Right ventricle myocardium superior (tissue), 1 donor: Measurements from ENCODE around the gene TACC3. TPM values are rescaled to one million over a fixed set of nuclear protein-coding genes. Genes with fewer than 3 reads are reported as not detected.

ENCODE experiments used
- ATAC-seq: fragments of 200-7000 bp; cut with Tn5 transposase; one replicate; pipeline ENCODE4 v1.9.1; 2020; ENCODE audit warnings: mild to moderate bottlenecking; ENCODE audit not compliant: poor library complexity
- DNase-seq: peaks from one replicate; pipeline ENCODE4 v3.0.0-alpha.2; 2020
- intact Hi-C: fragments of 100-400 bp; cut with DNase I; formaldehyde crosslinking; loops from one replicate; pipeline ENCODE4 v1.11.2; 2022
- total RNA-seq: library from RNA; stranded (reverse); fragmentation: NEBNext Ultra II Directional; extraction: Animal tissue kit (Norgen Biotek cat#: 25700); gene quantifications from one replicate; pipeline ENCODE4 v1.2.1, GENCODE V29; 2021
- donor health status: DM: no; HTN: yes; CAD: no; lungs with severe emphysema.

The TACC3 gene
- total RNA-seq, 1 donor from 2014 or later, result 7.0 TPM

DNA sequence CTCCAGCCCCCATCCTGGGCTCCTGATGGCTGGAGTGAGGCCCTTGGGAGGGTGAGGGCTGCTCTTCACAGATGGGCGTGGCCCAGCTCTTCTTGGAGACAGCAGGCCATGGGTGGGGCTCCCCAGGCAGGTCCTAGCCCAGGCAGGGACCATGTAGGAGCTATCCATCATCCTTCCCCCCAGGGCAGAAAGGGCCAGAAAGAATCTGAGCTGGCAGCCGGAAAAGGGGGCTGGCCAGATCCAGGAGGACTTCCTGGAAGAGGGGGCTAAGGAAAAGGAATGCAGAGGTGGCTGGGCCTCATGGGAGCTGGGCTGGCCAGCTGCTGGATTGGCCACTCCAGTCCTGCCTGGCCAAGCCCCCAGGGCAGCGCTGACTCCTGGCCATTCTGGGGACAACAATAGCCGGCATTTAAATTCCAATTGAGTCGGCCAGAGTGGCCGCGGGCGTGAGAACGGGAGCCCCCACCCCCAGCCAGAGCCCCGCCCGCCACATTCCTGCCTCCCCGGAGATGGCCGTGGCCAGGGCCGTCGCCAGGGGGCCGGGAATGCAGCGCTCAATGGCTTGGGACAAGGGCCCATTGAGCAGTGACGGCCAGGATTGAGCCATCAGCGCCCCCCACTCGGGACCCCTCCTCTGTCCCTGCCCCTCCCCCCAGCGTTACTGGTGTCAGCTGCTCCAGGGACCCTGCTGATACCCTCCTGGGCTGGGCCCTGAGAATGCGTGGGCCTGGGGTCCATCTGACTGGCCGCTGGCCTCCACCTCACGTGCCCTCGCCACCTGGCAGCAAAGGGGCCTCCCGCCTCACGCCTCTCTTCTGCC, 56.7 kb downstream of the TACC3 start:
- intact Hi-C loops, result no loop called here
- no peak for ATAC-seq
- DNase-seq, result no peak

DNA sequence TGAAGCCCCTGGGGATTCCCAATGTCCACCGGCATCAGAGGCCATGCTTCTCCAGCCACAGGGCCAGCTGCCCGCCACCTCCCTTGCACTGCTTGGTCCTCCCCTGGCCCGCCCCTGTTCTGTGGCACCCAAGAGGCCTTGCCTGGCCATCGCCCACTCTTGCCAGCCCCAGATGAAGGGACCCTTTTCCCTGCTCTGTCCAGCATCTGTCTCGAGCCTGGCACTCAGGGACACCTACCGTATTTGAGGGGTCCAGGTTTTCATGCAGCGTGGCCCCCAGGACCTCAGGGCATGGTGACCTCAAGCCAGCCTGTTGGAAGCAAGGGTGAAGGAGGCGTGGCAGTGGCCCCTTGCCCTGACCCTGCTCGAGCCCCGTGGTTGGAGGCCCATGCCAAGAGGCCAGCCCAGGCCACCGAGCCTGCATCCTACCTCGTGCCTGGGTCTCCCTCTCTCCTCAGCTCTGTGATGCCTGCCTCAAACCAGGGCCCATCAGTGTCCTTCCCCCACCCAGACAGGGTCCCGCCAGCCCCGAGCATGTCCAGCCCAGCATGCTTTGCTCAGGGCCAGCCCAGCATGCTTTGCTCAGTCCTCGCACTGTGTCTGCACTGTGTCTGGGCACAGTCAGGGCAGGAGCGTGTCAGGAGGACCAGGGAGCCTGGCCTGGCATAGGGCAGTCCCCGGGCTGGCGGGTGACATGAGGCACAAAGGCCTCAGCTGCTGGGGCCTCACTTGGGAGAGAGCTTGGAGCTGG, 57.5 kb downstream of the TACC3 start:
- intact Hi-C loops, result no loop called here
- DNase-seq (no peak), ATAC-seq (no peak)

DNA sequence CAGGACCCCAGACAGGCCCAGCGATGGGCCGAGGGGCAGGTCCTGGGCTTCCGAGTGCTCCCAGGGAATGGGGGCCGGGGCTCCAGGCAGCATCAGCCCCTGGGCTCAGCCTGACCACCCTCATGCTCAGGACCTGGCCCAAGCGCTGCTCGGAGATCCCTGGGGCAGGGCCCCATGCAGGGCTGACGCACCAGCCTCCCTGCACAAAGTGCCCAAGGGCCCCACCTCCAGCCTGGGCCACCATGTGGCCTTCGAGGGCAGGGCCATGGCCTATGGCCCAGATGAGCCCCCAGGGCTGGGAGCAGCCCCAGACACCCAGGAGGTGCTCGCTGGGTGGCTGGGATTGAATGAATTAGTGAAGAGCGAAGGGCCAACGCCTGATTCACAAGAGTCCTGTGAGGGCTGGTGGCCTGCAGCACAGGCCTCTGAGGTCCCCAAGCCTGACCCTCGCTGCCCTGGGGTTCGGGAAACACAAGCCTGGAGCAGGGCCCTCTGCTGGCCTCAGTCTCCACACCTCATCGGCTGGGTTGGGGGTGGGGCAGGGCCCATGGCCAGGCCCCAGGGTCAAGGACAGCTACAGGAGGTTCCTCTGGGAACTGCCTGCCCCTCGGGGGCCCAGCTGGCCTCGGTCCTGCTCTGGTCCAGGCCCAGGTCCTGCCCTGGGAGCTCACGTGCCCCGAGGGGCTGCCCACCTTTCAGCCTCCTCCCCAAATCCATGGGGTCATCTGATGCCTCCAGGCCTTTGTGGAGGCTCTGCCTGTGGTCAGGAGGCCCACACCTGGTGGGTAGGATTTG, 58.5 kb downstream of the TACC3 start:
- intact Hi-C loops, result no loop called here
- no peak for ATAC-seq
- DNase-seq, result no peak

DNA sequence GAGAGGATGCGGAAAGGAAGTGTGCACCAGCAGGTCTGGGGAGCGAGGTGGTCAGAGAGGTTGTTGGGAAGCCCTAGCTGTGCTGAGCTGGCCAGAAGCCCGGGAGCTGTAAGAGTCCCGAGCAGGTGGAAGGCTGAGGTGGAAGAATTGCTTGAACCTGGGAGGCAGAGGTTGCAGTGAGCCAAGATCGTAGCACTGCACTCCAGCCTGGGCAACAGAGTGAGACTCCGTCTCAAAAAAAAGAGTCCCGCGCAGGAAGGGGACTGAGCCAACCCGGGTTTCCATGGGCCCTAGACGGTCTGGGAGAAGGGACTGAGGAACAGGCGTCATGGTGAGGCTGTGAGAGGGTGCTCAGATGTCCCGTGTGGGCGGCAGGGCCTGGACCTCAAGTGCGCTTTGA, 59.1 kb downstream of the TACC3 start:
- DNase-seq, result no peak
- intact Hi-C loops, result no loop called here
- ATAC-seq, result no peak

DNA sequence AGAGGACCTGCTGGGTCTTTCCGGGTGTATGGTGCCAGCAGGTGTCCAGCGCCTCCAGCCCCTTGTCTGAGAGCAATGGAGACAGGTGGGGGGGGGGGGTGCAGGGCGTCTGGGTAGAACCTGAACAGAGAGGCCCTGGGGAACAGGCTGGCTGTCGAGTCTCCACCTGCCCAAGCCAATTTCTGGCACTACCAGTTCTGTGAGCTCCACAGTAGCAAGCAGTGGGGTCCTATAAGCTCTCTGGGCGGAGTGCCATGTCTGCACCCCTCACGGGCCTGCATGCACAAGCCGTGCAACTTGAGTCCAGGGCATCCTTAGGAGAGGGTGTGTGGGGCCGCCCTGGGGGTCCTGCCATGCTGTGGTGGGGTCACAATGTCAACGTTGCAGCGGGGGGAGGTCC, 61.7 kb downstream of the TACC3 start:
- no peak for DNase-seq

DNA sequence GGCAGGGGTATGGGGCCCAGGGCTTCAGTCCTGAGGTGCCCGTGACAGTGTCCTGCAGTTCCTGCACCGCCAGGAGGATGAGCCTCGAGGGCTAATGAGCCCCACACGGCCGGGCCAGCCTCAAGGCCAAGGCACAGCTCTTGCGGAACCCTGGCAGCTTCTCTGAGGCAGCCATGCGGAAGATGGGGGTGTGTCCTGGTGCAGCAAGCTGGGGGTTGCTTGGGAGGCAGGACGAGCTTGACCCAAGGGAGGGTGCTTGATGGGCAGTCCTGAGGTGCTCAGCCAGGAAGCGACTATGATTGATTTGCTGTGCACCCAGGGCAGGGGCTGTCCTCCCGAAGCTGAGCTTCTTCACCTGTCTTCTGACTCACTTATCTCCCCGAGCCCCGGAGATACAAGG, 62.6 kb downstream of the TACC3 start:
- intact Hi-C loops, result no loop called here
- no peak for DNase-seq
- no peak for ATAC-seq

More for the DNA sequence above, 61.7 kb downstream of the TACC3 start:
- intact Hi-C loops, result no loop called here
- ATAC-seq, result no peak

DNA sequence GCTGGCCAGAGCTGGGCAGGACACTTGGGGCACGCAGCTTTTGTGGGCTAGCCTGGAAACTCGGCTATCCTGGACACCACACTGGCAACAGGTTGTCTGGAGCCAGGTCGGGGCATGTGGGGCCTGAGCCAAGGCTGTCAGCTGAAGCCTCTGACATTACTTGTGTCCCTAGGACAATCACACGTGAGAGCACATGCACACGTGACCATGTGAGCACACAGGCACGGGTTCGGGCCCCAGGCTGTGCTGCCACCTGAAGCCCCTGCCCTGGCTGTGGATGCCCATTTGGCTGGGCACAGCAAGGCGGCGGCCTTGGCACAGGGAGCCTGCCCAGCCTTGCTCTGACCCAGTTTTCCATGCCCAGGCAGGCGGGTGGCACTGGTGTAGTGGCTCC, 63.1 kb downstream of the TACC3 start:
- intact Hi-C loops, result no loop called here
- ATAC-seq (peak; percentile 22), DNase-seq (no peak)

DNA sequence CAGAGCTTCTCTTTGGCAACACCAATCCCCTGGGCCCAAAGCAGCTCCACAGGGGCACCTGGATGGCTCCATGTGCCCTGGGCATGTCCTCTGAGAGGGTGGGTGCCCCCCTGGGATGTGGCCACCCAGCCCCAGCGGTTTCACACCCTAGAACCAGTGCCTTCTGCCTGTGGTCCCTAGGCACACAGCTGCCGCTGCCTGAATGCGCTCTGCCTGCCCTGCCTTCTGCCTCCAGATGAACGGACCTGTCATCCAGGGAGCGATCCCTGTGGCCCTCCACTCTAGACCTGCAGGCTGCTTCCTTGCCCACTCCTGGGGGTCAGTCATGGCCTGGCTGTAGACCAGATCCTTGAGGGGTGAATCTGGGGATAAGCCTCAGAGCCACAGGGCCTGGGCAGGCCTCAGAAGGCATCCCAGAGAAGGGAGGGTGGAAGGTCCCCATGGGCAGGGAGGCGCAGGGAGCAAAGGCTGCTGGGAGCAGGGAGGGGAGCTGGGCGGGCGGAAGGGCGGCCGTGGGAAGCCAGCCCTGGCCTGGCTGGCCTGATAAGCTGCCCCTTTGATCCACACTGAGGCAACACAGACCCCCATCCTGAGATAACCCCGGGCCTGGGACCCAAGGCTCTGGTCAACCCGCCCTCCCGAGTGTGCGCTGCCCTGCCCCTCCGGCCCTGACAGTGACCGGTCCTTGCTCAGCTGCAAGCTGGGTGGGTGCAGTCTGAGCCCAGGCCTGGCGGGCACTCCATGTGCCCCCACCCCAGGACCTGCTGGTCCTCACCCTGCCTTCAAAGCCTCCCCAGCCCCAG, 63.7 kb downstream of the TACC3 start:
- DNase-seq (peak; percentile 69), ATAC-seq (peak; percentile 75)
- intact Hi-C loops, result no loop called here

DNA sequence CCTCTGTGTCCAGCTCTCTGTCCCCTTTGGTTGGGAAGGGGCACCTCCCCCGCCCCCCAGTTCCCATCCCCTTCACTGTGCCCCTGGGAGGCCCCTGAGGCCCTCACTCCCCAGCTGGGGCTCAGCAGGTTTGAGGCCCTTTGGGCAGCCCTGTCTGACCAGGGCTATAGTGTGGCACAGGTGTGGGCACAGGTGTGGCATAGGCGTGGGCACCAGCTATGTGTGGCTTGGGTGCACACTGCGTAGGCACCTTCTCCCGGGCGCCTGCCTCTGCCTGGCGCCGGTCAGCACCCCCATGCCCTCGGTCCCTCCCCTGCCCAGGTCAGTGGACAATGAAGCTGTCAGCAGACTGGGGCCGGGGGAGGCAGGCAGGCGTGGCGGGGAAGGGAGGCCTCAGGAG, 64.3 kb downstream of the TACC3 start:
- no peak for ATAC-seq
- no peak for DNase-seq
- intact Hi-C loops, result no loop called here

DNA sequence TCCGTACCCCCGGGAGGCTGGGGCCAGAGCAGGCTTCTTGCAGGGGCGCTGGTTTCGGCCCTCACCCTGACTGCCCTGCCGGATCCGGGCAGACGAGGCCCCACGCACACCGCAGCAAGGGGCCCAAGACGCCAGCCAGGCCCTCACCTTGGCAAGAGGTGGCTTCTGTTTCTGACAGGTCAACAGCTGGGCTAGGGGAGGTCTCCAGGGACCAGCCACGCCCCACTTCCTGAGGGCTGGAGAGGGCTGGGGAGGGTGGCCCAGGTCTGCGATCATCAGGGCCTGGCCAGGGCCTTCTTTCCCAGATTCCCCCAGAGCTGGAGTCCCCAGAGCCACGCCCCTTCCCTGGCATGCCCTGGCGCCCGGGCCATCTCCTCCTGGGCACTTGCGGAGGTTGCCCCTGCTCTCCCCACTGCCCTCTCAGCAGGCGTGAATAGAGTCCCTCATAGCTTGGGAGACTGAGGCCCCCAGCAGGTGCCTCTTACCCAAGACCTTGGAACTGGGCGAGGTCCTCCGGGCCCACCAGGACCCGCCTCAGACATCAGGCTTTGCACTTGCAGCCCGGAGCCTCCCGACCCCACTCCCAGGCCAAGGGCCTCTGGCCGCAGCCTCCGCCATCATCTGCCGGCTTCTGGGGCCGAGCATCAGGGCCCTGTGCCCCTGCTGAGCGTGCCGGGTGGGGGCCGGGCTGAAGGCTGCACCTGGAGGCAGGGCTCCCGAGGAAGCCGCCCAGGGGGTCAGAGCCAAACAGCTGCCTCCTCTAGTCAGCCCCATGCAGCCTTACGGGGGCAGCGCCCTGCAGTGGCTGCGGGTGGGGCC, 65.4 kb downstream of the TACC3 start:
- intact Hi-C loops, result no loop called here
- DNase-seq (no peak), ATAC-seq (no peak)

DNA sequence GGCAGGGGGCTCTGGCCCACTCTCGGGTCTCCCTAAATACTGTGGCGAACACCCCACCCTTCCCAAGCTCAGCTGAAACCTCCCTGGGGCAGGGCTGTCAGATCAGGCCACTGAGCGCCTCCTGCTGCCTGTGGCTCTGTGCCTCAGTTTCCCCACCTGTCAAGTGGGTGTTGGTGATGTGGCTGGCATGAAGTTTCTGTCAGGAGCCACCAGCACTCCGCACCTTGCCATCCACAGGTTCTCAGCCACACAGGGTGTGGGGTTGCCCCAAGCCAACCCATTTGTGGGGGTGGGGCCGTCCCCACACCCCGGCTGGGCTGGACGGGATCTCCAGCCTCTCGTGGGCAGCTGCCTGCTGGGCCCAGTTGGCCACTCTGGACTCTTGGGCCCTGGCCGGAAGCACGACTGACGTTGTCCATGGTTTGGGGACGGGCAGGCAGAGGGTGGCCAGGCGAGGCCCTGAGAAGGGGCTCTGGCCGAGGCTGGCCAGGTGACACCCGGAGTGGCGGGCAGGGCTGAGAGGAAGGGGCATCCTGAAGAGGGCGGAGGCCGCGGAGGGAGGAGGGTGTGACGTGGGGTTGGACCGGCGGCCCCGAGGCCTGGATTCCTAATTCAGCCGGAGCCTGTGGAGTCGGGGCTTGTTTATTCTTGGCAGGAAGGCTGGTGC, 66.2 kb downstream of the TACC3 start:
- intact Hi-C loops, result no loop called here
- no peak for ATAC-seq
- DNase-seq, result no peak

DNA sequence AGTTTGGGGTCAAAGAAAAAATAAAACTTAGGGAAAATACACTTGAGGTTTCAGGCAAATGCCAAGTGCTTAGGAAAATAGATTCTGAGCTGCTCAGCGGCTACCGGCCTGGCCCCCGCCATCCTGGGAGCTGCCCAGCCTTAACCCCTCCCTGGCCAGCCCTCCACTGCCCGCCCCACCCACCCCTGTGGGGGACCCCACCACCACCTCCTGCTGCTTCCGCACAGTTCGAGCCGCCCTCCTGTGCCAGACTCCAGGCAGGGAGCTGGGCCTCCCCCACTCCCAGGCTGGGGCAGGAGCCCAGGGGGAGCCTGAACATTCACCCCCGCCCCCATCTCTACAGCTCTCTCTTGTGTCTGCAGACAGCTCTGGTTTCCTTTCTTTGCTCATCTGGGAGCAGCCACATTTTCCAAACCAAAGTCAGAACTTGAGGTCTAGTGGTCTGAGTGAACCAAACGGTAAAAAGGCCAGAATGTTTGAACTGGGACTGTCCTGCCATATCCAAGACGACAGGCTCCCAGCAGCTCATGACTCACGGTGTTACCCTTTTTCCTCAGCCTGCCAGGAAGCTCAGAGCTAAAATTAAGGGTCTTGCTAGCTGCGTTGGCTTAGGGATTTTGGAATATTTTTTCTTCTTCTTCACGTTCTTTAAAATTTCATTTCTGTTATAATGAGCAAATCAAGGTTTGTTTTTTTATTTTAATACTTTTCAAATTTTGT, 67.1 kb downstream of the TACC3 start:
- intact Hi-C loops, result no loop called here
- DNase-seq (no peak), ATAC-seq (no peak)

DNA sequence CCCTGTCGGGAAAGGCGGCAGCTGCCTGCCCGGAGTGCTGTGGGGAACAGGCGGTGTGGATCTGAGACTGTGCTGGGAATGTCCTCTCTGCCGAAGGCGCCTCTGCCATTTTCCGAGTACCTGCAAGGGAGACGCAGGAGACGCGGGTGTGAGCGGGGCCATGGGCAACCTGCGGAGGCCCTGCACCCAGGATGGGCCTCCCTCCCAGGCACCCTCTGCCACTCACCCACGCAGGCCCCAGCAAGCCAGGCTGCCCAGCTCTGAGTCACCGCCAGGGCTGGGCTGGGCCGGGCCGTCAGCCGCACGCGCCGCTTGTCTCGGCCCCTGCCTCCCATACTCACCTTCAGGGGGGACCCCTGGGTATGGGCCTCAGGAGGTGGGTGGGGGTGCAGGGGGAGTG, 68.2 kb downstream of the TACC3 start:
- no peak for DNase-seq
- no peak for ATAC-seq
- intact Hi-C loops, result no loop called here

DNA sequence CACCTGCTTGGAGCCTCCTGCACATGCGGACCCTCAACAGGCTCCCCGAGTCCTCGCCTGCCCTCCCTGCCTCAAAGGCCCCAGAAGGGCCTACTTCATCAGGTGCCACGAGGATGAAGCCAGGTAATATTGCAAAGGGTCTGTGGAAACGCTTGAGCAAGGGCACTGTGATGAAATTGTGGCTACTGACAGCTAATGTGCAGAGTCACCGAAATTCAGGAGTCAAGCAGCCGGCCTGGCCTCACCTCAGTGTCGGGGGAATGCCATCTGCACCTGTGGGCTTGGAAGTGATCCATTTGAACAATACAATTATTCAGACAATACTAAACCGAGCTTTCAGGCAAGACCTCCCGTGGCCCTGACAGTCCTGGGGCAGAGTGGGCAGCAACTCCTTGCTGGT, 68.7 kb downstream of the TACC3 start:
- DNase-seq, result no peak
- intact Hi-C loops, result no loop called here
- ATAC-seq, result no peak

DNA sequence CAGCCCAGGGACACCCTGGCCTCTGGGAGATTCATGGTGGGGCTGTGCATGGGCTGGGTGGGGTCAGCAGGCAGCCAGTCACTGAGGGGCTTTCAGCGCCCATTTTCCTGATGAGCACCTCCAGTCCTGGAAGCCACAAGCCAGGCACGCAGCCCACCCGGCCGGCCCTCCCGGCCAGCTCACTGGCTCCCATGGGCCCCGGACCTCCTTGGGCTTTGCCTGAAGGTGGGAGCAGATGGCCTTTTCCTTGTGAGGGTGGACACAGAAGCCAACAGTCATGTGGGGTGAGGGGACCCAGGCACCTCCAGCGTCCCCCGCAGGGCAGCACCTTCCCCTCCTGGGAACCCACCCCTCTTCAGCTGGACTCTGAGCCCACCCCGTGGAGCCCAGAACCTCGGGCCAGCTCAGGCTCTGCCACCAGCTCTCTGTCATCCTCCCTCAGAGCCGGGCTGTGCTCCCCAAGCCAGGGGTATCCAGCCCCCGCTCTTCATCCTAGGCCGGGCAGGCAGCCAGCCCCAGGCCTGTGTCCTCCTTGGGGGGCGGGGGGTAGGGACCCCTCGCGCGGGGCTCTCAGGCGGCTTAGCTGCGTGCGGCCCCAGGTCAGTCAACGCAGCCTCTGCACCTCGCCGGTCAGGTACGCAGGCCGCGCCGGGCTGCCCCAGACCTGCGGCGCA, 71.0 kb downstream of the TACC3 start:
- intact Hi-C loops, result no loop called here
- ATAC-seq (no peak), DNase-seq (no peak)

DNA sequence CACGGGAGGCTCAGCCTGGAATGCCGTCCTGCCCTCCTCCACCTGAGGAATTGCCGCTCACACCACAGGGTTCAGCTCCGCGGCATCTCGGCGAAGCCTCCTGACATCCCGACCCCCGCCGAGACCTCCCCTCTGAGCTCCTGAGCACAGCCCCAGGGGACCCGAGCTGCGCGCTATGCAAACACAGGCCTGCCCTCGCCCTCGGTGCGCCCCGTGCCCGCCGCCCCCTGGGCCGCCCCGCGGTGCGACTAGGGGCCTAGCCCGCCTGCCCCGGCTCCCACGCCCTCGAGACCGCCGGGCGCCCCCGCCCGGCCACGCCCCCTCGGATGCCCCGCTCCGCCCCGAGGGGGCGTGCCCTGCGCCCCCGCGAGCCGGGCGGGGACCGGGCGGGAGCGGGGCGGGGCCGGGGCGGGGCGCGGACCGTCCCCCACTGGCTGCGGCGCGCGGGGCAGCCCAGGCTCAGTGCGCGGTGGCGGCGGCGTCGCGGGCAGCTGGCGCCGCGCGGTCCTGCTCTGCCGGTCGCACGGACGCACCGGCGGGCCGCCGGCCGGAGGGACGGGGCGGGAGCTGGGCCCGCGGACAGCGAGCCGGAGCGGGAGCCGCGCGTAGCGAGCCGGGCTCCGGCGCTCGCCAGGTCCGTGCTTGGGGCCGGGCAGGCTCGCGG, 71.6 kb downstream of the TACC3 start, which contains the start of gene FGFR3:
Gene FGFR3, plus strand, starts transcription at position 462 of the 664 bp plus-strand sequence. CDS start 642 bp downstream, outside the sequence.
- ATAC-seq (peak; percentile 78), DNase-seq (peak; percentile 56)
- intact Hi-C loops, result no loop called here
